ENCODE results near the gene EHBP1.

EHBP1 gene

GRCh38 chr2:62884514-62884913 lies 179.0 kb downstream of the EHBP1 start:
- DNase-seq (ENCODE audit: low read depth), result no peak

GRCh38 chr2:62894966-62895631 lies 189.6 kb downstream of the EHBP1 start:
- no peak for DNase-seq (ENCODE audit: low read depth)

GRCh38 chr2:62895632-62896009 lies 190.1 kb downstream of the EHBP1 start:
- no peak for DNase-seq (ENCODE audit: low read depth)

- DNase-seq (ENCODE audit: low read depth), result no peak
Measured at GRCh38 chr2:62897187-62897827, 191.8 kb downstream of the EHBP1 start.

GRCh38 chr2:62904344-62904743 lies 198.8 kb downstream of the EHBP1 start:
- DNase-seq (ENCODE audit: low read depth), result no peak

- DNase-seq (ENCODE audit: low read depth), result no peak
Measured at GRCh38 chr2:62908145-62908544, 202.6 kb downstream of the EHBP1 start.

GRCh38 chr2:62913311-62913710 lies 207.8 kb downstream of the EHBP1 start:
- DNase-seq (ENCODE audit: low read depth), result no peak

GRCh38 chr2:62919041-62919440 lies 213.5 kb downstream of the EHBP1 start:
- DNase-seq (ENCODE audit: low read depth), result no peak

- DNase-seq (ENCODE audit: low read depth), result no peak
Measured at GRCh38 chr2:62920070-62920469, 214.6 kb downstream of the EHBP1 start.

- no peak for DNase-seq (ENCODE audit: low read depth)
Measured at GRCh38 chr2:62923242-62923641, 217.7 kb downstream of the EHBP1 start.

GRCh38 chr2:62923881-62924280 lies 218.4 kb downstream of the EHBP1 start:
- no peak for DNase-seq (ENCODE audit: low read depth)

- no peak for DNase-seq (ENCODE audit: low read depth)
Measured at GRCh38 chr2:62928015-62928414, 222.5 kb downstream of the EHBP1 start.

- no peak for DNase-seq (ENCODE audit: low read depth)
Measured at GRCh38 chr2:62931536-62931935, 226.0 kb downstream of the EHBP1 start.

- DNase-seq (ENCODE audit: low read depth), result no peak
Measured at GRCh38 chr2:62933398-62933917, 227.9 kb downstream of the EHBP1 start.

- no peak for DNase-seq (ENCODE audit: low read depth)
Measured at GRCh38 chr2:62934517-62934916, 229.0 kb downstream of the EHBP1 start.

- DNase-seq (ENCODE audit: low read depth), result no peak
Measured at GRCh38 chr2:62938126-62938525, 232.6 kb downstream of the EHBP1 start.

- no peak for DNase-seq (ENCODE audit: low read depth)
Measured at GRCh38 chr2:62939735-62940491, 234.4 kb downstream of the EHBP1 start.

- no peak for DNase-seq (ENCODE audit: low read depth)
Measured at GRCh38 chr2:62940697-62941096, 235.2 kb downstream of the EHBP1 start.

GRCh38 chr2:62941413-62941812 lies 235.9 kb downstream of the EHBP1 start:
- DNase-seq (ENCODE audit: low read depth), result no peak

GRCh38 chr2:62944362-62944761 lies 238.8 kb downstream of the EHBP1 start:
- no peak for DNase-seq (ENCODE audit: low read depth)

- no peak for DNase-seq (ENCODE audit: low read depth)
Measured at GRCh38 chr2:62947403-62947802, 241.9 kb downstream of the EHBP1 start.

- no peak for DNase-seq (ENCODE audit: low read depth)
Measured at GRCh38 chr2:62956651-62957050, 251.1 kb downstream of the EHBP1 start.

GRCh38 chr2:62958206-62958605 lies 252.7 kb downstream of the EHBP1 start:
- no peak for DNase-seq (ENCODE audit: low read depth)
